IMR-90 (cell line): ENCODE data around the gene VRTN. TPM values are rescaled to one million over a fixed set of nuclear protein-coding genes. Genes with fewer than 3 reads are reported as not detected.

Experiments used
- ATAC-seq: fragments of 200-7000 bp; cut with Tn5 transposase; 2 replicates; pipeline ENCODE4 v1.9.1; 2020; ENCODE audit warnings: low read depth, mild to moderate bottlenecking, moderate library complexity
- BruUV-seq: library from RNA; stranded (reverse); fragments of 400-500 nt; replicated peaks from 2 replicates; lab custom pipeline; 2021; lab: Mats Ljungman, UMichigan
- CTCF ChIA-PET: fragments of 300-600 bp; formaldehyde crosslinking; extraction: SDS; loops from one replicate; lab custom pipeline; 2021; ENCODE audit warnings: antibody characterized with exemption; lab: Yijun Ruan, JAX
- POLR2A ChIA-PET: fragments of 300-600 bp; sonication (Branson Sonifier 250); formaldehyde crosslinking; loops from one replicate; lab custom pipeline; 2022; ENCODE audit warnings: antibody characterized with exemption; ENCODE audit not compliant: unreplicated experiment; lab: Charles Lee
- DNase-seq: peaks from one replicate; pipeline ENCODE4 v3.0.0; 2013
- H2AFZ ChIP-seq: replicated peaks from 2 replicates; pipeline ENCODE3; 2013; ENCODE audit warnings: low read length, mild to moderate bottlenecking; ENCODE audit not compliant: poor library complexity
- H2AK5ac ChIP-seq: 2 replicates; pipeline ENCODE4 v1.6.1; 2013; ENCODE audit warnings: low read depth, low read length, inconsistent platforms
- H2AK9ac ChIP-seq: replicated peaks from 2 replicates; pipeline ENCODE3; 2013; ENCODE audit warnings: mild to moderate bottlenecking, low read depth, low read length, moderate library complexity; ENCODE audit not compliant: poor library complexity
- H2BK120ac ChIP-seq: 2 replicates; pipeline ENCODE4 v1.6.1; 2013; ENCODE audit warnings: low read depth, low read length, inconsistent platforms
- H2BK15ac ChIP-seq: 3 replicates; pipeline ENCODE4 v1.6.1; 2013; ENCODE audit warnings: low read depth, low read length, inconsistent platforms
- H2BK20ac ChIP-seq: 2 replicates; pipeline ENCODE4 v1.6.1; 2013; ENCODE audit warnings: low read depth, mild to moderate bottlenecking, inconsistent platforms, low read length, moderate library complexity
- H2BK5ac ChIP-seq: 2 replicates; pipeline ENCODE4 v1.6.1; 2013; ENCODE audit warnings: mild to moderate bottlenecking, low read depth, low read length, inconsistent platforms; ENCODE audit not compliant: poor library complexity, severe bottlenecking
- H3K14ac ChIP-seq: replicated peaks from 2 replicates; pipeline ENCODE4 v1.6.1; 2013; ENCODE audit warnings: low read depth, low read length, inconsistent platforms
- H3K18ac ChIP-seq: 2 replicates; pipeline ENCODE4 v1.6.1; 2013; ENCODE audit warnings: low read depth, low read length, control low read depth
- H3K23ac ChIP-seq: 2 replicates; pipeline ENCODE4 v1.6.1; 2013; ENCODE audit warnings: low read depth, low read length, inconsistent platforms
- H3K27ac ChIP-seq: 2 replicates; pipeline ENCODE4 v1.5.1; 2013; ENCODE audit warnings: mild to moderate bottlenecking, control low read depth, low read length; ENCODE audit not compliant: insufficient read depth
- H3K27me3 ChIP-seq: 2 replicates; pipeline ENCODE4 v1.6.1; 2013; ENCODE audit warnings: low read length; ENCODE audit not compliant: control insufficient read depth, insufficient read depth
- H3K36me3 ChIP-seq: 2 replicates; pipeline ENCODE4 v1.6.1; 2013; ENCODE audit warnings: low read length, mixed read lengths; ENCODE audit not compliant: control insufficient read depth, insufficient read depth
- H3K4ac ChIP-seq: 2 replicates; pipeline ENCODE4 v1.6.1; 2013; ENCODE audit warnings: low read depth, low read length, inconsistent platforms
- H3K4me1 ChIP-seq: 2 replicates; pipeline ENCODE4 v1.6.1; 2013; ENCODE audit warnings: low read length, mixed read lengths; ENCODE audit not compliant: control insufficient read depth, insufficient read depth
- H3K4me2 ChIP-seq: 2 replicates; pipeline ENCODE4 v1.6.1; 2013; ENCODE audit warnings: low read depth, mild to moderate bottlenecking, control low read depth, low read length, moderate library complexity
- H3K4me3 ChIP-seq: 2 replicates; pipeline ENCODE4 v1.5.1; 2013; ENCODE audit warnings: low read depth, mild to moderate bottlenecking, control low read depth, low read length, moderate library complexity; ENCODE audit not compliant: insufficient read depth
- H3K56ac ChIP-seq: 2 replicates; pipeline ENCODE4 v1.6.1; 2013; ENCODE audit warnings: low read length, inconsistent platforms; ENCODE audit not compliant: insufficient read depth; ENCODE audit errors: extremely low read depth
- H3K79me1 ChIP-seq, 2 experiments: 2 replicates each; pipeline ENCODE4 v1.6.1; 2013; ENCODE audit warnings: low read length in 2 of 2, inconsistent platforms in 1 of 2, low read depth in 1 of 2
- H3K9ac ChIP-seq: 2 replicates; pipeline ENCODE4 v1.6.1; 2013; ENCODE audit warnings: low read depth, low read length, control low read depth
- H3K9me1 ChIP-seq: 2 replicates; pipeline ENCODE4 v1.6.1; 2013; ENCODE audit warnings: low read length, inconsistent platforms; ENCODE audit not compliant: insufficient read depth
- H3K9me3 ChIP-seq: 2 replicates; pipeline ENCODE4 v1.6.1; 2013; ENCODE audit warnings: low read length; ENCODE audit not compliant: control insufficient read depth, insufficient read depth
- H4K20me1 ChIP-seq: 2 replicates; pipeline ENCODE4 v1.6.1; 2013; ENCODE audit warnings: low read length, inconsistent platforms; ENCODE audit not compliant: insufficient read depth
- H4K5ac ChIP-seq: 2 replicates; pipeline ENCODE4 v1.6.1; 2013; ENCODE audit warnings: mild to moderate bottlenecking, low read depth, low read length, control low read depth
- H4K8ac ChIP-seq, 2 experiments: 2 replicates each; pipeline ENCODE4 v1.6.1; 2013; ENCODE audit warnings: low read depth in 2 of 2, low read length in 2 of 2, control low read depth in 1 of 2, inconsistent platforms in 1 of 2
- H4K91ac ChIP-seq: 2 replicates; pipeline ENCODE4 v1.6.1; 2013; ENCODE audit warnings: low read depth, low read length, inconsistent platforms; ENCODE audit not compliant: insufficient read depth
- BHLHE40 ChIP-seq: fragments of 150-350 bp; IDR thresholded peaks from 2 replicates; pipeline ENCODE4 v1.6.1; 2016; ENCODE audit warnings: mild to moderate bottlenecking, low read depth, low read length
- CEBPB ChIP-seq: IDR thresholded peaks from 2 replicates; pipeline ENCODE4 v1.6.1; 2012; ENCODE audit warnings: low read depth, low read length, improper control_type of control experiment
- CHD1 ChIP-seq: IDR thresholded peaks from 2 replicates; pipeline ENCODE4 v1.6.1; 2012; ENCODE audit warnings: low read depth, low read length, improper control_type of control experiment
- FOS ChIP-seq: fragments of 150-350 bp; IDR thresholded peaks from 2 replicates; pipeline ENCODE4 v1.6.1; 2016; ENCODE audit warnings: low read depth, low read length
- MAFK ChIP-seq: IDR thresholded peaks from 2 replicates; pipeline ENCODE4 v1.6.1; 2012; ENCODE audit warnings: low read depth, low read length, improper control_type of control experiment
- MAZ ChIP-seq: IDR thresholded peaks from 2 replicates; pipeline ENCODE4 v1.6.1; 2012; ENCODE audit warnings: low read depth, mild to moderate bottlenecking, low read length, improper control_type of control experiment, moderate library complexity, borderline replicate concordance
- MXI1 ChIP-seq: IDR thresholded peaks from 2 replicates; pipeline ENCODE4 v1.6.1; 2012; ENCODE audit warnings: low read depth, mild to moderate bottlenecking, low read length, moderate library complexity, borderline replicate concordance
- NFE2L2 ChIP-seq: fragments of 150-350 bp; IDR thresholded peaks from 2 replicates; pipeline ENCODE4 v1.6.1; 2016; ENCODE audit warnings: low read depth, mild to moderate bottlenecking, low read length
- POLR2A ChIP-seq: IDR thresholded peaks from 2 replicates; pipeline ENCODE4 v1.6.1; 2012; ENCODE audit warnings: mild to moderate bottlenecking, low read depth, low read length
- RFX5 ChIP-seq: IDR thresholded peaks from 2 replicates; pipeline ENCODE4 v1.8.0; 2012; ENCODE audit warnings: low read depth, mild to moderate bottlenecking, low read length, moderate library complexity
- SMC3 ChIP-seq: fragments of 150-350 bp; IDR thresholded peaks from 2 replicates; pipeline ENCODE4 v1.6.1; 2016; ENCODE audit warnings: low read depth, mild to moderate bottlenecking, antibody characterized with exemption, low read length, moderate library complexity
- WGBS, 2 experiments: methylation state at CpG; one replicate each; pipeline versions ENCODE4 v1.1.5 to v1.1.7; 2013; ENCODE audit warnings: missing lambda C conversion rate in 2 of 2; ENCODE audit not compliant: insufficient read length in 1 of 2; ENCODE audit errors: extremely low coverage in 2 of 2; 5-methylcytosine and 5-hydroxymethylcytosine counted together
- dilution Hi-C: fragments of 300-500 bp; cut with HindIII; formaldehyde crosslinking; loops from one replicate; pipeline ENCODE4 v1.14.3; 2018; ENCODE audit warnings: low sequenced_read_pairs; ENCODE audit not compliant: unreplicated experiment
- in situ Hi-C: fragments of 300-500 bp; cut with MboI; formaldehyde crosslinking; loops from 3 replicates; pipeline ENCODE4 v1.14.3; 2019; ENCODE audit warnings: low sequenced_read_pairs, inconsistent platforms, mixed read lengths
- intact Hi-C: fragments of 100-400 bp; cut with micrococcal nuclease; formaldehyde crosslinking; loops from 2 replicates; pipeline ENCODE4 v1.10.0; 2022
- polyA plus RNA-seq, 3 experiments: library from polyadenylated mRNA; depleted of rRNA; stranded (reverse); fragments of >200 nt; gene quantifications; 2 replicates each; pipeline ENCODE4 v1.2.3, GENCODE V29; 2012; ENCODE audit warnings: low replicate concordance in 1 of 3
- total RNA-seq: library from RNA; depleted of rRNA; stranded (reverse); fragments of >200 nt; gene quantifications from 2 replicates; pipeline ENCODE4 v1.2.3, GENCODE V29; 2012
- TF ChIP-seq, protein P1 (sequence below): fragments of 150-350 bp; IDR thresholded peaks from 2 replicates; pipeline ENCODE4 v1.6.1; 2017; ENCODE audit warnings: mild to moderate bottlenecking, antibody characterized with exemption, low read length, low read depth
- TF ChIP-seq, protein P2 (sequence below): conservative IDR thresholded peaks from 2 replicates; pipeline ENCODE4 v1.5.1; 2012; ENCODE audit warnings: mild to moderate bottlenecking, low read depth, low read length, improper control_type of control experiment
- TF ChIP-seq, protein P3 (sequence below): fragments of 150-350 bp; IDR thresholded peaks from 2 replicates; pipeline ENCODE4 v1.6.1; 2016; ENCODE audit warnings: low read depth, mild to moderate bottlenecking, low read length, moderate library complexity, borderline replicate concordance

VRTN gene
- total and polyA plus RNA-seq, 2 of the 4 experiments (the other 2 are of a cell fraction) = not detected

DNA sequence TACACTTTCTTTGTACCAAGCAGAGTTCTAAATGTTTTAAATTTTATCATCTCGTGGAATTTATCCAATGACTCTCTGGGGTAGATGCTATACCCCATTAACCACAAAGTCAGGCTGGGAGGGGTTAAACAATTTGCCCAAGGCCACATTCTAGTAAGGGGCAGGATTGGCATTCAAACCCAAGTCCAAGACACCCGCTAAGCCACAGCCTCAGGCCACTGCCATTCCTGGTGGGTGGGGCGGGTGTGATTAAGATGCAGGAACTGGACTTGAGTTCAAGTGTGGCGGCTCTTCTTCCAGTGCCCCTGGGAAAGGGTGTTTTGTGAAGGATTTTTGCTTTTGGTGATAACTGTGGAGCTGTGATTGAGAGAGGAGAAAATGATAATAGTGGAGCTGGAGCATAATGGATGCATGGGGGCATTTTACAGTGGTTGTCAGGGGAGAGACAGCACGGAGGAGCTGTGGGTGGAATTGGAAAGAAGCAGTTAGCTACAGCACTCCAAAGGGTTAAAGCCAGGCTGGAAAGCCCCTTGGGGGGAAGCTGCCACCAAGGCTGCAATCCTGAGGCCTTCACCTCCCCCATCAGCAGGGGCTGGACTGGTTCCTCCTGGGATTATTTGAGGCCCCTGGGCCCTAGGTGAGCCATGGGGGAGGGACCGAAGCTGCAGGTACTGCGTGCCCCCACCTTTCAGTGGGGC is 1.0 kb upstream of the VRTN start:
- ATAC-seq (no peak), DNase-seq (no peak)
- ChIA-PET CTCF (no interaction called here), POLR2A (no interaction called here)
- no peak for TF ChIP-seq CHD1
- TF ChIP-seq FOS = no peak
- no peak for TF ChIP-seq POLR2A
- TF ChIP-seq MAZ = no peak
- TF ChIP-seq MAFK = no peak
- TF ChIP-seq NFE2L2 = no peak
- TF ChIP-seq SMC3 = no peak
- TF ChIP-seq BHLHE40 = no peak
- TF ChIP-seq RFX5 = no peak
- TF ChIP-seq, protein P1, sequence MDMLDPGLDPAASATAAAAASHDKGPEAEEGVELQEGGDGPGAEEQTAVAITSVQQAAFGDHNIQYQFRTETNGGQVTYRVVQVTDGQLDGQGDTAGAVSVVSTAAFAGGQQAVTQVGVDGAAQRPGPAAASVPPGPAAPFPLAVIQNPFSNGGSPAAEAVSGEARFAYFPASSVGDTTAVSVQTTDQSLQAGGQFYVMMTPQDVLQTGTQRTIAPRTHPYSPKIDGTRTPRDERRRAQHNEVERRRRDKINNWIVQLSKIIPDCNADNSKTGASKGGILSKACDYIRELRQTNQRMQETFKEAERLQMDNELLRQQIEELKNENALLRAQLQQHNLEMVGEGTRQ = no peak
- TF ChIP-seq MXI1 = no peak
- TF ChIP-seq, protein P2, sequence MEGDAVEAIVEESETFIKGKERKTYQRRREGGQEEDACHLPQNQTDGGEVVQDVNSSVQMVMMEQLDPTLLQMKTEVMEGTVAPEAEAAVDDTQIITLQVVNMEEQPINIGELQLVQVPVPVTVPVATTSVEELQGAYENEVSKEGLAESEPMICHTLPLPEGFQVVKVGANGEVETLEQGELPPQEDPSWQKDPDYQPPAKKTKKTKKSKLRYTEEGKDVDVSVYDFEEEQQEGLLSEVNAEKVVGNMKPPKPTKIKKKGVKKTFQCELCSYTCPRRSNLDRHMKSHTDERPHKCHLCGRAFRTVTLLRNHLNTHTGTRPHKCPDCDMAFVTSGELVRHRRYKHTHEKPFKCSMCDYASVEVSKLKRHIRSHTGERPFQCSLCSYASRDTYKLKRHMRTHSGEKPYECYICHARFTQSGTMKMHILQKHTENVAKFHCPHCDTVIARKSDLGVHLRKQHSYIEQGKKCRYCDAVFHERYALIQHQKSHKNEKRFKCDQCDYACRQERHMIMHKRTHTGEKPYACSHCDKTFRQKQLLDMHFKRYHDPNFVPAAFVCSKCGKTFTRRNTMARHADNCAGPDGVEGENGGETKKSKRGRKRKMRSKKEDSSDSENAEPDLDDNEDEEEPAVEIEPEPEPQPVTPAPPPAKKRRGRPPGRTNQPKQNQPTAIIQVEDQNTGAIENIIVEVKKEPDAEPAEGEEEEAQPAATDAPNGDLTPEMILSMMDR = no peak
- TF ChIP-seq, protein P3, sequence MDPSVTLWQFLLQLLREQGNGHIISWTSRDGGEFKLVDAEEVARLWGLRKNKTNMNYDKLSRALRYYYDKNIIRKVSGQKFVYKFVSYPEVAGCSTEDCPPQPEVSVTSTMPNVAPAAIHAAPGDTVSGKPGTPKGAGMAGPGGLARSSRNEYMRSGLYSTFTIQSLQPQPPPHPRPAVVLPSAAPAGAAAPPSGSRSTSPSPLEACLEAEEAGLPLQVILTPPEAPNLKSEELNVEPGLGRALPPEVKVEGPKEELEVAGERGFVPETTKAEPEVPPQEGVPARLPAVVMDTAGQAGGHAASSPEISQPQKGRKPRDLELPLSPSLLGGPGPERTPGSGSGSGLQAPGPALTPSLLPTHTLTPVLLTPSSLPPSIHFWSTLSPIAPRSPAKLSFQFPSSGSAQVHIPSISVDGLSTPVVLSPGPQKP = no peak
- TF ChIP-seq CEBPB = no peak
- Histone ChIP-seq H3K27me3 (peaks cover 54% of the 10 kb centered on the region), H3K56ac (no peak overlapping the region), H3K9me3 (no peaks in the 10 kb centered on the region), H2BK120ac (no peak overlapping the region), H3K4me3 (no peak overlapping the region), H3K9me1 (no peaks in the 10 kb centered on the region), H2BK5ac (no peak overlapping the region), H3K4me1 (no peaks in the 10 kb centered on the region), H3K9ac (no peak overlapping the region), H3K4ac (no peak overlapping the region), H4K8ac (no peak overlapping the region), H2AK9ac (no peak overlapping the region), H3K79me1 (no peaks in the 10 kb centered on the region), H3K36me3 (no peaks in the 10 kb centered on the region), H2AK5ac (no peak overlapping the region), H3K14ac (no peak overlapping the region), H3K4me2 (no peak overlapping the region), H4K5ac (no peak overlapping the region), H4K20me1 (no peaks in the 10 kb centered on the region), H2BK15ac (no peak overlapping the region), H3K18ac (no peak overlapping the region), H2AFZ (no peak overlapping the region), H2BK20ac (no peak overlapping the region), H4K91ac (no peak overlapping the region), H3K23ac (no peak overlapping the region), H3K27ac (no peak overlapping the region)
- intact Hi-C loops = no loop called here
- dilution Hi-C loops = no loop called here
- BruUV-seq = no TSS peak
- WGBS, 2 experiments = 39% methylated on average over 2 of the region's 7 CpGs; no CpG with 5 or more reads in 1 of the 2 experiments
- in situ Hi-C loops = no loop called here
